CD4-positive, alpha-beta memory T cell (primary cell): Measurements from ENCODE around the gene RALGPS2. TPM values are rescaled to one million over a fixed set of nuclear protein-coding genes. Genes with fewer than 3 reads are reported as not detected.

Experiments
- CTCF ChIA-PET: fragments of 350-600 bp; sonication (Branson Sonifier 250); formaldehyde crosslinking; loops from one replicate; lab custom pipeline; 2021; ENCODE audit warnings: inconsistent platforms; ENCODE audit not compliant: partially characterized antibody; lab: Charles Lee
- POLR2A ChIA-PET: fragments of 350-600 bp; sonication (Branson Sonifier 250); formaldehyde crosslinking; loops from one replicate; lab custom pipeline; 2021; ENCODE audit not compliant: partially characterized antibody; lab: Charles Lee
- DNase-seq, 5 donors: peaks; one replicate each; pipeline versions ENCODE4 v3.0.0 to v3.0.0-alpha.2; 2020 to 2022; ENCODE audit warnings: mixed read lengths in 1 of 5
- H3K27ac ChIP-seq: one replicate; pipeline ENCODE4 v1.7.0; 2013; ENCODE audit warnings: low read depth, low read length
- H3K27me3 ChIP-seq: 2 replicates; pipeline ENCODE4 v1.7.0; 2013; ENCODE audit warnings: mild to moderate bottlenecking, low read length, moderate library complexity; ENCODE audit not compliant: insufficient read depth
- H3K36me3 ChIP-seq: 2 replicates; pipeline ENCODE4 v1.7.0; 2013; ENCODE audit warnings: mild to moderate bottlenecking, low read length, moderate library complexity; ENCODE audit not compliant: insufficient read depth
- H3K4me1 ChIP-seq: 2 replicates; pipeline ENCODE4 v1.7.0; 2013; ENCODE audit warnings: mild to moderate bottlenecking, low read length, moderate library complexity; ENCODE audit not compliant: insufficient read depth
- H3K4me3 ChIP-seq, 2 donors: one replicate each; pipeline ENCODE4 v1.7.0; 2013; ENCODE audit warnings: low read length in 2 of 2, mild to moderate bottlenecking in 1 of 2
- H3K9me3 ChIP-seq, 2 donors: one replicate each; pipeline ENCODE4 v1.7.0; 2013; ENCODE audit warnings: low read length in 2 of 2, control low read depth in 1 of 2; ENCODE audit not compliant: control insufficient read depth in 1 of 2
- H3K27ac Mint-ChIP-seq, 7 donors: one replicate each; pipeline ENCODE4 v1.8.0; 2020 to 2021; ENCODE audit warnings: mixed read lengths in 7 of 7, mild to moderate bottlenecking in 6 of 7, inconsistent platforms in 3 of 7, moderate library complexity in 3 of 7
- H3K27me3 Mint-ChIP-seq, 2 donors: one replicate each; pipeline ENCODE4 v1.8.0; 2020 to 2021; ENCODE audit warnings: mixed read lengths in 2 of 2
- H3K36me3 Mint-ChIP-seq, 2 donors: one replicate each; pipeline ENCODE4 v1.8.0; 2020 to 2021; ENCODE audit warnings: mixed read lengths in 2 of 2, inconsistent platforms in 1 of 2, mild to moderate bottlenecking in 1 of 2
- H3K4me1 Mint-ChIP-seq, 4 donors: one replicate each; pipeline ENCODE4 v1.8.0; 2020 to 2021; ENCODE audit warnings: mixed read lengths in 4 of 4, mild to moderate bottlenecking in 1 of 4
- H3K4me3 Mint-ChIP-seq, 8 donors: one replicate each; pipeline ENCODE4 v1.8.0; 2020 to 2021; ENCODE audit warnings: mixed read lengths in 8 of 8, mild to moderate bottlenecking in 7 of 8, moderate library complexity in 6 of 8, inconsistent platforms in 3 of 8
- H3K9me3 Mint-ChIP-seq, 8 donors: one replicate each; pipeline ENCODE4 v1.8.0; 2020 to 2021; ENCODE audit warnings: mixed read lengths in 8 of 8, mild to moderate bottlenecking in 5 of 8, inconsistent platforms in 3 of 8, moderate library complexity in 1 of 8
- intact Hi-C: fragments of 100-400 bp; cut with micrococcal nuclease; formaldehyde crosslinking; loops from one replicate; pipeline ENCODE4 v1.15.1; 2023
- polyA plus RNA-seq, 2 donors: library from polyadenylated mRNA; unstranded; fragments of 300-500 nt; fragmentation: Illumina TruSeq; gene quantifications; one replicate each; pipeline ENCODE4 v1.2.3, GENCODE V29; 2021
- total RNA-seq, 2 experiments: library from RNA; stranded (reverse); gene quantifications; one replicate each; pipeline ENCODE4 v1.2.3, GENCODE V29; 2021

The RALGPS2 gene
- total and polyA plus RNA-seq, 4 experiments from 2014 or later = 1.6 to 15.0 (median 7.8) TPM

DNA sequence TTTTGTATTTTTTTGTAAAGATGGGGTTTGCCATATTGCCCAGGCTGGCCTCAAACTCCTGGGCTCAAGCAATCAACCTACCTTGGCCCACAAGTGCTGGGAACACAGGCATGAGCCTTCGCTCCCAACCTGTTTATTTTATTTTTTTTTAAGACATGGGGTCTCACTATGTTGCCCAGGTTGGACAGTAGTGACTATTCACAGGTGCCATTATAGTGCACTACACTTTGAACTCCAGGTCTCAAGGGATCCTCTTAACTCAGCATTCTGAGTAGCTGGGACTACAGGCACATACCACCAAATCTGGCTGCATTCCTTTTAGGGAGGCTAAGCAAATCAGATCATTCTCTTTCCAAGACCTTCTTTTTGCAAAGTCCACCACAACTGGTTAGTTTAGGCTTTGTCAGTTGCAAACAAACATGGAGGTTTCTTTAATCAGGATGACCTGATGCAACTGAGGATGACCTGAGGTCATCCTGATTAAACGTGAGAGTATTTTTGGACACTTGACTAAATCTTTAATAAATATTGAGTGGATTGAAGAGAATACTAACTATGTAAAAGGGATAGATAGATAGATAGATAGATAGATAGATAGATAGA lies 30.0 kb upstream of the RALGPS2 start:
- Histone ChIP-seq H3K4me1 (no peaks in the 10 kb centered on the region), H3K9me3 (no peaks in the 10 kb centered on the region), H3K27me3 (no peaks in the 10 kb centered on the region), H3K4me3 (no peak overlapping the region), H3K27ac (no peak overlapping the region), H3K36me3 (no peaks in the 10 kb centered on the region)
- Mint-ChIP-seq H3K27me3 (peaks cover 0 to 2% of the 10 kb centered on the region in 2 donors), H3K4me1 (no peaks in the 10 kb centered on the region), H3K9me3 (no peaks in the 10 kb centered on the region), H3K4me3 (no peak overlapping the region), H3K36me3 (no peaks in the 10 kb centered on the region), H3K27ac (no peak overlapping the region)
- no peak for DNase-seq
- ChIA-PET CTCF (no interaction called here), POLR2A (no interaction called here)
- intact Hi-C loops = no loop called here

DNA sequence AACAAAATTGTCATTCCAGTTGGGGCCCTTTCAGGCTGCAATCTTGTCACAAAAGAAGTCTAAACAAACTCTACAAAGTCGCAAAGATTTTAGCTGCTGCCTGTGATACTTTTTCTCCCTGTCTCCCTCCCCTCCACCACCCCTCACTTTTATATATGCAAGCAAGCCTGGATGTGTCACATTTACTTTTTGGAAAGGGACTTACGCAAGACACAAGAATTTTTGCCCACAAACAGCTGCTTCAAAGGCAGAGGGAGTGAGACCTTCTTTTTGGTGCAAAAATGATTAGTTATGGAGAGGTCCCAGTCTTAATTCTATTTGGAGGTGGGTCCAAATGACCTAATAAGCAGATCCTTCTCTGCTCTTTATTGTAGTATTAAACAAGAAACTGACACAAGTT lies 22.9 kb upstream of the RALGPS2 start:
- Histone ChIP-seq H3K36me3 (no peaks in the 10 kb centered on the region), H3K27me3 (no peaks in the 10 kb centered on the region), H3K9me3 (no peaks in the 10 kb centered on the region), H3K27ac (no peak overlapping the region), H3K4me3 (no peak overlapping the region), H3K4me1 (no peaks in the 10 kb centered on the region)
- H3K27ac Mint-ChIP-seq = no peak overlapping the region
- H3K27me3 Mint-ChIP-seq = peaks cover 12 to 22% of the 10 kb centered on the region in 2 donors
- CTCF ChIA-PET = no interaction called here
- H3K9me3 Mint-ChIP-seq = no peaks in the 10 kb centered on the region
- H3K36me3 Mint-ChIP-seq = no peaks in the 10 kb centered on the region
- POLR2A ChIA-PET = no interaction called here
- no peak for DNase-seq
- intact Hi-C loops = no loop called here
- no peak overlapping the region for H3K4me3 Mint-ChIP-seq
- H3K4me1 Mint-ChIP-seq = peaks cover 0 to 1% (median 0%) of the 10 kb centered on the region in 4 donors

DNA sequence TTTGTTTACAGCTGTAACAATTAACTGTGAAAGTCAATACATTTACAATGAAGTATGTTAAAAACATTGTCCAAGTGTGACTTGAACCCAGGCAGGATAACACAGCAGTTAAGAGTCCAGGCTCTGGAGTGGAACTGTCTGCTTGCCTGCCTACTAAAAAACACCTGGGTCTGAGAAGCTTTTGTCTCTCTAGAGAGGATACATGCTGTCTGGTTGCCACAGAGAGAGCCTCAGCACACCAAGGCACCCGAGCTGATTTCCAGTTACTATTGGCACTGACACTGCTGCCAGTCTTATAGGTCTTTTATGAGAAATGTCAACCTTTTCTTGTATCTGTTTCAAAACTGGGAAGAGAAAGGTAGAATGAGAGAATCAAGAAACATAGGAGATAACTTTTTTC lies 20.2 kb upstream of the RALGPS2 start:
- intact Hi-C loops = no loop called here
- Mint-ChIP-seq H3K27ac (no peak overlapping the region), H3K4me1 (peaks cover 0 to 1% (median 0%) of the 10 kb centered on the region in 4 donors), H3K36me3 (no peaks in the 10 kb centered on the region), H3K9me3 (no peaks in the 10 kb centered on the region), H3K27me3 (peaks cover 17 to 25% of the 10 kb centered on the region in 2 donors), H3K4me3 (no peak overlapping the region)
- Histone ChIP-seq H3K4me3 (no peak overlapping the region), H3K27me3 (no peaks in the 10 kb centered on the region), H3K9me3 (no peaks in the 10 kb centered on the region), H3K36me3 (no peaks in the 10 kb centered on the region), H3K27ac (no peak overlapping the region), H3K4me1 (no peaks in the 10 kb centered on the region)
- POLR2A ChIA-PET = no interaction called here
- CTCF ChIA-PET = no interaction called here
- no peak for DNase-seq

DNA sequence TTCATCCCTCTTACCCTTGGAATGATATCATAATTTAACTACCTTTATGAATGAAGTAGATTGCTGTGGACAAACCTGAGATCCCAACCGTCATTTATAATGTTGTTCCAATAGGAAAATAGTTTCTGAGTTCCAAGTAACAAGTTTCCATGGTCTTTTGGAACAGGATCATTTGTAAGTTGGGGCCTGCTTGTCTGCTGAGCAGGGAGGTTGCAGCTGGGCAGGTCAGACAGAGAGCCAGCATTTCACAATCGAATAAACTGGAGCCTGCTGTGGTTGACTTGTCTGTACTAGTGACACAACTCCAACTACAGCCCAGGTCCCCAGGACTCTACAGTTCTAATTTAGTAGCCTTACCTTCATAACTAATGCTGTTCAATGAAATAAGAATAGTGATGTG lies 18.6 kb upstream of the RALGPS2 start:
- Mint-ChIP-seq H3K36me3 (no peaks in the 10 kb centered on the region), H3K27ac (no peak overlapping the region), H3K9me3 (no peaks in the 10 kb centered on the region), H3K27me3 (peaks cover 25 to 28% of the 10 kb centered on the region in 2 donors), H3K4me1 (peaks cover 0 to 1% (median 0%) of the 10 kb centered on the region in 4 donors), H3K4me3 (no peak overlapping the region)
- Histone ChIP-seq H3K4me1 (no peaks in the 10 kb centered on the region), H3K27ac (no peak overlapping the region), H3K27me3 (no peaks in the 10 kb centered on the region), H3K36me3 (no peaks in the 10 kb centered on the region), H3K4me3 (no peak overlapping the region), H3K9me3 (no peaks in the 10 kb centered on the region)
- DNase-seq = no peak
- ChIA-PET CTCF (no interaction called here), POLR2A (no interaction called here)
- intact Hi-C loops = no loop called here

DNA sequence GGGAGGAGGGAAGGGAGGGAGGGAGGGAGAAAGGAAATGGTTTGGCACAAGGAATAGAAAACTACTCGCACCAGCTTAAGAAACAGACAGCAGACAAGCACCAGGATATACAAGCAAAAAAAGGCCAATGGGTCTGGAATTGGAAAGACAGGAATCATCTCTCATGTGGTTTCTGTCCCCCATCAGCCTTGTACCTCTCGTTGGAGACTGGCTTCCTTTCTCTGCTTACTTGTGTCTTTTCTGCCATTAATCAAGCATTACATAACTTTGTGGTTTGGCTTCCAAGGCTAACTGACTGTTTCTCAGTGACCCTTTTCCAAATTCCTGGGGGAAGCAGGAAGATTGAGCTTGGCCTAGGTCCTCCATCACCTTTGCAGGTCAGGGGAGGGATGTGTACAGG lies 11.8 kb upstream of the RALGPS2 start:
- H3K36me3 Mint-ChIP-seq = no peaks in the 10 kb centered on the region
- no peak for DNase-seq
- CTCF ChIA-PET = no interaction called here
- no peak overlapping the region for H3K4me3 ChIP-seq
- no peak overlapping the region for H3K27ac ChIP-seq
- peaks cover 17 to 18% of the 10 kb centered on the region in 2 donors for H3K27me3 Mint-ChIP-seq
- POLR2A ChIA-PET = no interaction called here
- no peak overlapping the region for H3K27ac Mint-ChIP-seq
- H3K4me1 ChIP-seq = no peaks in the 10 kb centered on the region
- peaks cover 5% of the 10 kb centered on the region for H3K27me3 ChIP-seq
- no peaks in the 10 kb centered on the region for H3K9me3 Mint-ChIP-seq
- no peaks in the 10 kb centered on the region for H3K36me3 ChIP-seq
- no peak overlapping the region for H3K4me3 Mint-ChIP-seq
- intact Hi-C loops = no loop called here
- H3K4me1 Mint-ChIP-seq = no peaks in the 10 kb centered on the region
- no peaks in the 10 kb centered on the region for H3K9me3 ChIP-seq

DNA sequence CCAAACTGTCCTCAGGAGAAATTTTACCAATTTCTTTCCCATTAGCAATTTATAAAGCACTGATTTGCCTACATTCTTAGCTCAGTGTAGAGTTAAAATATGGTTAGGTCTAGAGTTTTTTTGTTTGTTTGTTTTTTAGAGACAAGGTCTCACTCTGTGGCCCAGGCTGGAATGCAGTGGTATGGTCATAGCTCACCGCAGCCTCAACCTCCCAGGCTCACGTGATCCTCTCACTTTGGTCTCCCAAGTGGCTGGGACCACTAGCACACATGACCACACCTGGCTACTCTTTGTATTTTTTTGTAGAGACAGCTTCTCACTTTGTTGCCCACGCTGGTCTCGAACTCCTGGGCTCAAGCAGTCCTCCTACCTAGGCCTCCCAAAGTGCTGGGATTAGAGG lies 10.6 kb upstream of the RALGPS2 start:
- H3K4me3 ChIP-seq = no peak overlapping the region
- H3K36me3 ChIP-seq = no peaks in the 10 kb centered on the region
- H3K4me1 ChIP-seq = no peaks in the 10 kb centered on the region
- Mint-ChIP-seq H3K27ac (no peak overlapping the region), H3K4me3 (no peak overlapping the region), H3K36me3 (no peaks in the 10 kb centered on the region), H3K27me3 (peaks cover 15% of the 10 kb centered on the region in 2 donors), H3K4me1 (no peaks in the 10 kb centered on the region), H3K9me3 (no peaks in the 10 kb centered on the region)
- ChIA-PET POLR2A (no interaction called here), CTCF (no interaction called here)
- no peaks in the 10 kb centered on the region for H3K9me3 ChIP-seq
- no peak overlapping the region for H3K27ac ChIP-seq
- H3K27me3 ChIP-seq = peaks cover 5% of the 10 kb centered on the region
- intact Hi-C loops = no loop called here
- no peak for DNase-seq

DNA sequence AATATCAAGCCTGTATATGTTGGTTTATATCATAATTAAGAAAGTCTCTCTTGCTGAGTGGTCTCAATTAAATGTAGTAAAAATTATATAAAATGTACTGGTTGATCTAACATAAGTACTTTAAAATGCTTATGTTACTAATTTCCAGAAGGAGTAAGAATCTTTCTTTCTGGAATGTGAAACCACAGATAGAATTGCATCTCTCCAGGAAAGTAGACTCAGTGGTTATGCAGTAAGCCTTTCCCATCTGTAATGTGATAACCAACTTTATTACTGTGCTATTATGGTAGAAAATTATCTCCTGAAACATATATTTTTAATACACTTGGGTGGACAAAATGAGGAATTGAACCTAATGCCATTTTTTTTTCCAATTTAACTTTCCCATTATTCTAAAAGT lies 8.9 kb upstream of the RALGPS2 start:
- Histone ChIP-seq H3K36me3 (no peaks in the 10 kb centered on the region), H3K27me3 (peaks cover 5% of the 10 kb centered on the region), H3K4me3 (no peak overlapping the region), H3K9me3 (no peaks in the 10 kb centered on the region), H3K27ac (no peak overlapping the region), H3K4me1 (no peaks in the 10 kb centered on the region)
- H3K9me3 Mint-ChIP-seq = no peaks in the 10 kb centered on the region
- CTCF ChIA-PET = no interaction called here
- no peak overlapping the region for H3K27ac Mint-ChIP-seq
- intact Hi-C loops = no loop called here
- POLR2A ChIA-PET = no interaction called here
- H3K4me1 Mint-ChIP-seq = no peaks in the 10 kb centered on the region
- DNase-seq = no peak
- no peak overlapping the region for H3K4me3 Mint-ChIP-seq
- no peaks in the 10 kb centered on the region for H3K36me3 Mint-ChIP-seq
- peaks cover 9 to 10% of the 10 kb centered on the region in 2 donors for H3K27me3 Mint-ChIP-seq

DNA sequence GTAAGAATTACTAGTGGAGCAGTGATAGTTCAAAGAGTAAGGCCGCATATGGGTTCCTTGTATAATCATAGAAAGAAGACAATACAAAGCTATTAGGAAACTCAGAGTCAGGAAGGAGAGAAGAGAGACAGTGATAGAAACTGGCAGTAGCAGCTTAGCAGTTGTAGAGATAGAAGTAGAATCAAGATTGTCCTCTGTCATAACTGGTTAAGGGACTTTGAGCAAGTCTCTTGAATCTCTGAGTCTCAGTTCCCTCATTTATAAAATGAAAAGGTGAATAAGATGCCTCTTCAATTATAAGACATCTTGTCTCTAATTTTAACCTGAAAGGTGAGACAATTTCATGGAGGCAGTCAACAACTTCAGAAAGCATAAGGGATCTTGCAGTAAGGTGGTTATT lies 6.5 kb upstream of the RALGPS2 start:
- POLR2A ChIA-PET = no interaction called here

More for the DNA sequence above, 6.5 kb upstream of the RALGPS2 start:
- Histone ChIP-seq H3K9me3 (no peaks in the 10 kb centered on the region), H3K27me3 (peaks cover 5% of the 10 kb centered on the region), H3K4me3 (no peak overlapping the region), H3K4me1 (no peaks in the 10 kb centered on the region), H3K36me3 (no peaks in the 10 kb centered on the region), H3K27ac (no peak overlapping the region)
- Mint-ChIP-seq H3K4me3 (no peak overlapping the region), H3K36me3 (no peaks in the 10 kb centered on the region), H3K9me3 (peaks cover 0 to 2% (median 0%) of the 10 kb centered on the region in 8 donors), H3K4me1 (no peaks in the 10 kb centered on the region), H3K27ac (no peak overlapping the region), H3K27me3 (peaks cover 7 to 10% of the 10 kb centered on the region in 2 donors)
- no peak for DNase-seq
- intact Hi-C loops = no loop called here
- CTCF ChIA-PET = no interaction called here
